ENCODE data around the gene NME1. TPM values are rescaled to one million over a fixed set of nuclear protein-coding genes. Genes with fewer than 3 reads are reported as not detected.
"Not testable (repeated sequence)": the region's sequence is repeated elsewhere in the genome, so short reads cannot be mapped to it uniquely, and the experiment has no call there.

The NME1 gene
- total RNA-seq, 1 experiment from 2014 or later: 324 TPM

DNA sequence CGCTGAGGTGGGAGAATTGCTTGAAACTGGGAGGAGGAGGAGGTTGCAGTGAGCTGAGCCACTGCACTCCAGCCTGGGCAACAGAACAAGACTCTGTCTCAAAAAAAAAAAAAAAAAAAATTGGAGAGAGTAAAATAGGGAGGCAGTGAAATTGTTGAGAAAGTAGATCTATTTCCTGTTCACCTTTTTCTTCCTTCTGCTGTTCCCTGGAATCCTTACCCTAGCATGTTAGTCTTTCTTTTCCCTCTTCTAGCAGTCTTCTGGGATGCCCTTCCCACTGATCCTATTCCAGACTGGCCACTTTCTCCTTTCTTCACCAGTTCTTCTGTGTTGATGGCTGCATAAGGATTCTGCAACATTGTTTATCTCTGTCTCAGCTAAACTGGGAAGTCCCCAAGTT, 16.0 kb downstream of the NME1 start:
- DNase-seq (ENCODE audit: unreplicated experiment): no peak
- ChIA-PET CTCF (interaction anchor here (0.7 to 1.5 kb wide), 3 partner anchors 9 to 169 kb away, joined by 3 to 4 read pairs (median 3); no protein-coding TSS in a partner anchor), POLR2A (no interaction called here)
- Mint-ChIP-seq H3K27ac (ENCODE audit: low read depth, unreplicated experiment) (no peak overlapping the region), H3K36me3 (ENCODE audit: insufficient read depth, unreplicated experiment) (peaks cover 78% of the 10 kb centered on the region), H3K4me3 (ENCODE audit: unreplicated experiment) (peak overlapping the region; percentile 39), H3K9me3 (ENCODE audit: unreplicated experiment) (no peaks in the 10 kb centered on the region), H3K4me1 (ENCODE audit: insufficient read depth, unreplicated experiment) (peaks cover 30% of the 10 kb centered on the region), H3K27me3 (ENCODE audit: insufficient read depth, unreplicated experiment) (no peaks in the 10 kb centered on the region)
- BruUV-seq (replicated peaks): no TSS peak
- TF ChIP-seq CTCF (IDR thresholded peaks at IDR 0.05; ENCODE audit: unreplicated experiment): no peak
- intact Hi-C loops (cut with micrococcal nuclease): no loop called here

- POLR2A ChIA-PET: interaction anchor here (0.6 to 0.7 kb wide), 2 partner anchors 28 to 298 kb away, joined by 3 read pairs; no protein-coding TSS in a partner anchor
- no peak for DNase-seq (ENCODE audit: unreplicated experiment)
Measured at GRCh38 chr17:51170736-51171135, 17.4 kb downstream of the NME1 start.

GRCh38 chr17:51172030-51172429, 18.7 kb downstream of the NME1 start:
- H3K27me3 Mint-ChIP-seq (ENCODE audit: insufficient read depth, unreplicated experiment); H3K4me3 Mint-ChIP-seq (ENCODE audit: unreplicated experiment); H3K27ac Mint-ChIP-seq (ENCODE audit: low read depth, unreplicated experiment); intact Hi-C loops (cut with micrococcal nuclease); BruUV-seq (replicated peaks); DNase-seq (ENCODE audit: unreplicated experiment); H3K9me3 Mint-ChIP-seq (ENCODE audit: unreplicated experiment): not testable (repeated sequence)
- Mint-ChIP-seq H3K36me3 (ENCODE audit: insufficient read depth, unreplicated experiment) (peaks cover 94% of the 10 kb centered on the region), H3K4me1 (ENCODE audit: insufficient read depth, unreplicated experiment) (peaks cover 21% of the 10 kb centered on the region)
- ChIA-PET POLR2A (interaction anchor here (0.6 to 0.7 kb wide), 2 partner anchors 9 to 558 kb away, joined by 3 read pairs; no protein-coding TSS in a partner anchor), CTCF (interaction anchor here (0.5 kb wide), 1 partner anchor 324 kb away, joined by 3 read pairs; no protein-coding TSS in a partner anchor)

More at GRCh38 chr17:51170736-51171135, 17.4 kb downstream of the NME1 start:
- CTCF ChIA-PET: interaction anchor here (1.0 to 1.3 kb wide), 2 partner anchors 18 to 19 kb away, joined by 3 to 4 read pairs; no protein-coding TSS in a partner anchor
- H3K9me3 Mint-ChIP-seq (ENCODE audit: unreplicated experiment): no peaks in the 10 kb centered on the region
- H3K4me1 Mint-ChIP-seq (ENCODE audit: insufficient read depth, unreplicated experiment): peaks cover 25% of the 10 kb centered on the region
- intact Hi-C loops (cut with micrococcal nuclease): no loop called here
- H3K27ac Mint-ChIP-seq (ENCODE audit: low read depth, unreplicated experiment): no peak overlapping the region
- BruUV-seq (replicated peaks): no TSS peak
- peaks cover 86% of the 10 kb centered on the region for H3K36me3 Mint-ChIP-seq (ENCODE audit: insufficient read depth, unreplicated experiment)
- no peak for TF ChIP-seq CTCF (IDR thresholded peaks at IDR 0.05; ENCODE audit: unreplicated experiment)
- no peak overlapping the region for H3K4me3 Mint-ChIP-seq (ENCODE audit: unreplicated experiment)
- no peaks in the 10 kb centered on the region for H3K27me3 Mint-ChIP-seq (ENCODE audit: insufficient read depth, unreplicated experiment)

- no TSS peak for BruUV-seq (replicated peaks)
Measured at GRCh38 chr17:51180486-51180885, 27.1 kb downstream of the NME1 start.

More at GRCh38 chr17:51180486-51180885, 27.1 kb downstream of the NME1 start:
- intact Hi-C loops (cut with micrococcal nuclease): no loop called here
- Mint-ChIP-seq H3K4me3 (ENCODE audit: unreplicated experiment) (no peak overlapping the region), H3K4me1 (ENCODE audit: insufficient read depth, unreplicated experiment) (no peaks in the 10 kb centered on the region), H3K27me3 (ENCODE audit: insufficient read depth, unreplicated experiment) (no peaks in the 10 kb centered on the region), H3K9me3 (ENCODE audit: unreplicated experiment) (no peaks in the 10 kb centered on the region), H3K36me3 (ENCODE audit: insufficient read depth, unreplicated experiment) (peaks cover 74% of the 10 kb centered on the region), H3K27ac (ENCODE audit: low read depth, unreplicated experiment) (no peak overlapping the region)
- CTCF ChIA-PET: no interaction called here
- no peak for DNase-seq (ENCODE audit: unreplicated experiment)
- TF ChIP-seq CTCF (IDR thresholded peaks at IDR 0.05; ENCODE audit: unreplicated experiment): no peak
- POLR2A ChIA-PET: interaction anchor here (1.3 kb wide), 1 partner anchor 13 kb away, joined by 4 read pairs; no protein-coding TSS in a partner anchor

Data from MCF 10A (cell line).